Inflammatory macrophage treated with lipopolysaccharide for 1 hour (primary cell): ENCODE data around the gene PLIN3.
A peak's percentile ranks its signal among the peaks of the same experiment; 100 is the strongest.
"Not testable (repeated sequence)": the region's sequence is repeated elsewhere in the genome, so short reads cannot be mapped to it uniquely, and the experiment has no call there.

Experiments used
- DNase-seq, 2 donors: peaks; one replicate each; pipeline ENCODE4 v3.0.0-alpha.2; 2020 to 2022

Gene PLIN3

DNA sequence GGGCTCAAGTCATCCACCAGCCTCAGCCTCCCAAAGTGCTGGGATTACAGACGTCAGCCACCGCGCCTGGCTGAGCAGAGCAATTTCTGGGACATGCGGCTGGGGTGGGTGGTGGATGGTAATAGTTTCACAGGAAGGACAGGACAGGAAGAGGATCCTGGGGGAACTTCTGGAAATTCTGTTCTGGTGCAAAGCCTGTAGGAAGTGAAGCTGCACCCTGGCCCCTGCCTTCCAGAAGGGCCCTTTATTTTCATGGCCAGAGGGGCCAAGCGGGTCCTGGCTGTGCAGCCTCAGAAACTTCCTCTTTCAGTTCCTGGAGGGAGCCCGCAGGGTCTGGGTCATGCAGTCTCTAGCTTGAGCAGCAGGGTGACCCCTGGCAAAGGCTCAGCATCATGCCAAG lies 60.3 kb downstream of the PLIN3 start:
- peak; percentile 86 to 93 for DNase-seq

DNA sequence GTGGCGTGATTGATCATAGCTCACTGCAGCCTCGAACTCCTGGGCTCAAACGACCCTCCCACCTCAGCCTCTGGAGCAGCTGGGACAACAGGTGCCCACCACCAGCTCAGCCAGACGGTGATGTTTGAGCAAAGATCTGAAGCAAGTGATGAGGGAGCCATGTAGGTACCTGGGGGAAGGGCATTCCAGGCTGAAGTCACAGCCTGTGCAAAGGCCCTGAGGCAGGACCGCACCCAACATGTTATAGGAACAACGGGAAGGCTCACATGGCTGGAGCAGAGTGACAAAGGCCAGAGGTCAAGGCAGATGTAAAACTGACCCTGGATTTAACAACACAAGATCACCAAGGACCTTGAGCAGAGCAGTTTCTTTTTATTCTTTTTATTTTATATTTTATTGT lies 61.1 kb downstream of the PLIN3 start:
- no peak for DNase-seq

DNA sequence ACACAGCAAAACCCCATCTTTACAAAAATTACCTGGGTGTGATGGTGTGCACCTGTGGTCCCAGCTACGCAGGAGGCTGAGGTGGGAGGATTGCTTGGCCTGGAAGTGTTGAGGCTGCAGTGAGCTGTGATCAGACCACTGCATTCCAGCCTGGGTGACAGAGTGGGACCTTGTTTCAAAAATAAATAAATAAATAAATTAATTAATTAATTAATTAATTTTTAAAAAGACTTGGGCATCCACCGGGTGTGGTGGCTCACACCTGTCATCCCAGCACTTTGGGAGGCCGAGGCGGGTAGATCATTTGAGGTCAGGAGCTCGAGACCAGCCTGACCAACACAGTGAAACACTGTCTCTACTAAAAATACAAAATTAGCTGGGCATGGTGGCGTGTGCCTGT lies 62.3 kb downstream of the PLIN3 start:
- not testable (repeated sequence) for DNase-seq

DNA sequence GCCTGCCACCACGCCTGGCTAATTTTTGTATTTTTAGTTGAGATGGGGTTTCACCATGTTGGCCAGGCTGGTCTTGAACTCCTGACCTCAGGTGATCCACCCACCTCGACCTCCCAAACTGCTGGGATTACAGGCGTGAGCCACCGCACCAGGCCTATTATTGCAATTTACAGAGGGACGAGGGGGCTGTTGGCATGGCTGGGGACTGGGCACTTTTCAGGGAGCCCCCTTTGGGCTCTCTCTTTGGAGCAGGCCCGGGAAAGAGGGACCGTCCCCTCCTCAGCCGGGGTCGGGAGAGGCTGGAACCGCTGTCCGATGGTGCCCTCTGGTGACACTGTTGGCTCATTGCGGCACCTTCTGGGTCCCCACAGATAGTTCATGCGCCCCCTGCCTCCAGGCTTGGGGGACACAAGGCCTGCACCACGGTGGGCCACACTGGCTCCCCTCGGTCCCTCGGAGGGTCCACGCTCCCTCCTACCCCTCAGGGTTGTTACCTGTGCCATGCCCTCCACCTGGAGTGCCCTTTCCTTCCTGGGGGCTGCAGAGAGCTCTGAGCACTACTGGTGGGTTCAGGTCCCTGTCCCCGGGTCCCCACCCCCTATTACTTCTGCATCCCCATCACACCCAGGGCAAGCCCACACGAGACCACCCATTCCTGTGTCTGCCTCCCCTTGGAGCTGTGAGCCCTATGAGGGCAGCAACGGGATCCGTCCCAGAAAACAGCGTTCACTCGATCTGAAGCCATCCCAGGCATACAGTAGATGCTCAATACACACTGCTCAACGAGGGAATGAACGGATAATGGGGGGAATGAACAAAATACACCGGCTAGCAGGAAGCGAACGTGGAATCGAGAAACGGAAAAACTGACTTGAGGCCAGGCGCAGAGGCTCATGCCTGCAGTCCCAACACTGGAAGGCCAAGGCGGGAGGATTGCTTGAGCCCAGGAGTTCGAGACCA lies 63.5 kb downstream of the PLIN3 start:
- peak; percentile 33 to 76 for DNase-seq

DNA sequence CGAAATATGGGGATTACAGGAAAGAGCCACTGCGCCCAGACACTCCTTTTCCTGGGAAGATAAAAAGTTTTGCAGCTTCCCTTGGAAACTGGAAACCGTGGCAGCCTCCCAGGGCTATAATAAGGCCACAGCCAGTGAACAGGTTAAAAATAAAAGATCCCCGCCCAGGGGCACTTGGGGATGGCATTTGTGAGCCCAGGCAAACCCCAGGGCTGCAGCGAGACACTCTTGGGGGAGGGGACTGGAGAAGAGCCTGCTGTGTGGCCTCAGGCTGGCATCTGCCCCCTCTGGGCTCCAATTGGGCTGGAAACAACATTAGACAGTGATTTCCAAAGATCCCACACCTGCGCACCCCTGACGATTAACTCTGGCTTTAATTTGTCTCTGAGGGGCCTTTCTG lies 64.8 kb downstream of the PLIN3 start:
- DNase-seq = no peak

DNA sequence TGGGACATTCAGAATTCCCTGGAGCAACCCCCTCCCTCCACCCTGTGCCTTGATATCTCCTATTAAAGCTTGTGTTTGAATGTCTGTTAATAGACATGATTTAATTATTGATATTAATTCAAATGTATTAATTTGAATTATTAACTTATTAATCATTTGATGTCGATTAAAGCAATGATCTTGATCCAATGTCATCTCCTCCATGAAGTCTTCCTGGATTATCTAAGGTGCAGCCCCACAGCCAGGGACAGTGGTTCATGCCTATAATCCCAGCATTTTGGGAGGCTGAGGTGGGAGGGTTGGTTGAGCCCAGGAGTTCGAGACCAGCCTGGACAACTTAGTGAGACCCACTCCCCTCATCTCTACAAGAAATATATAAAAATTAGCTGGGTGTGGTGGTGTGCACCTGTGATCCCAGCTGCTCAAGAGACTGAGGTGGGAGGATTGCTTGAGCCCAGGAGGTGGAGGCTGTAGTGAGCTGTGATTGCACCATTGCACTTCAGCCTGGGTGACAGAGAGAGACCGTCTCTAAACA lies 66.3 kb downstream of the PLIN3 start:
- DNase-seq = no peak

DNA sequence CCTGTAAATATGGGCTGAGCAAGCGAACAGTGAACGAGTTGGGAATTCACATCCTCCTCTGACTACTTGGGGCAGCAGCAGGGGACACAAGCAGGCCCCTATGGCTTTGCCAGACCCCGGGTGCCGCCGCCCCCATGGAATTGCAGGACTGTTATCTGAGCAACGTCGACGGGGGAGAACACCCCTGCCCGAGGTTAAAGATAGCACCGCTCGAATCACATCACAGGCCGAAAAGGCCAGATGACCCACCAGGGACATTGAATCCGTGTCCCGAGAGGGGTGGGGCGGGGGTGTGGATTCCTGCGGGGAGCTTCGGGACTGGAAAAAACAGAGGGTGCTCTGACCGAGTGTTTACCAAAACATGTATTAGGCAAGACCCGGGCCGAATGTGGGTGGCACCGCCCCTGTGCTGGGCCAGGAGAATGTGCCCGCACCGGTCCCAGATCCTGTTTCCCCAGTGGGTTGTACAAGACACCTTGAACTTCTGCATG lies 66.8 kb downstream of the PLIN3 start:
- DNase-seq = no peak

DNA sequence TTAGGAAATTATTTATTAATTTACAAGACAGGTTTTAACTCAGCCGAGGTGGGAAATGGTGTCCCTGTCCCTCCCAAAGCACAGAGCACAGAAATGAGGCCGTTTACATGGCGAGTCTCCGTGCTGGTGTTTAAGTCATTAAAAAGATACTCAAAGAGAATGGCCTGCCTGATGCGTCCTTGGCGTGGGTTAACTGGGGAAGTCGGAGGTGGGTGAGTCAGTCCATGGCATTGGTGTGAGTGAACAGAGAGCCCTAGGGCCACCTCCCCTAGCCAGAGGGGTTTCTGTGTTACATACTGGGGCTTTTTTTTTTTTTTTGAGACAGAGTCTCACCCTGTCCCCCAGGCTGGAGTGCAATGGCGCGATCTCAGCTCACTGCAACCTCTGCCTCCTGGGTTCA lies 72.1 kb downstream of the PLIN3 start:
- peak; percentile 42 to 65 for DNase-seq

DNA sequence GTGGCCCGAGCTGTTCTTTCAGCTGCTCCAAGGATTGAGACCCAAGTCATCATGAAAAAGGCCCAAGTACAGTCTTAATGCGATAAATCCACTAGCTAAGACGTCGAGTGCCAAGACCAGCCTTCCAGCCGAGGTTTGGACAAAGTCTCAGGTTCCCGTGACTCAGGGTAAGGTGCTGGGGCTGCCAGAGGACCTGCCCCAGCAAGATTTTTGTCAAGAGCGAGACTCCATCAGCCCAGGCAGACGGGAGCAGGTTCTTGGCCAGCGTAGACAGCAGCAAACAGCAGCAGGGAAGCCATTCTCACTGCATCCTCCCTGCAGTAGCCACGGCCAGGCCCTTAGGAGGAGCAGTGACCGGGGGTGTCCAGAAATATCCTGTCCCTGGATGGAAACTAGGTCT lies 72.5 kb downstream of the PLIN3 start:
- no peak for DNase-seq

DNA sequence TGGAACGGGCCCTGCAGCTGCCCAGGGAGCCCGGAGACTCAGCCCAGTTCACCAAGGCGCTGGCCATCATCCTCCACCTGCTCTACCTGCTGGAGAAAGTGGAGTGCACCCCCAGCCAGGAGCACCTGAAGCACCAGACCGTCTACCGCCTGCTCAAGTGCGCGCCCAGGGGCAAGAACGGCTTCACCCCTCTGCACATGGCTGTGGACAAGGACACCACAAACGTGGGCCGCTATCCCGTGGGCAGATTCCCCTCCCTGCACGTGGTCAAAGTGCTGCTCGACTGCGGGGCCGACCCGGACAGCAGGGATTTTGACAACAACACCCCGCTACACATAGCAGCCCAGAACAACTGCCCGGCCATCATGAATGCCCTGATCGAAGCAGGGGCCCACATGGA lies 74.2 kb downstream of the PLIN3 start:
- DNase-seq = not testable (repeated sequence)

DNA sequence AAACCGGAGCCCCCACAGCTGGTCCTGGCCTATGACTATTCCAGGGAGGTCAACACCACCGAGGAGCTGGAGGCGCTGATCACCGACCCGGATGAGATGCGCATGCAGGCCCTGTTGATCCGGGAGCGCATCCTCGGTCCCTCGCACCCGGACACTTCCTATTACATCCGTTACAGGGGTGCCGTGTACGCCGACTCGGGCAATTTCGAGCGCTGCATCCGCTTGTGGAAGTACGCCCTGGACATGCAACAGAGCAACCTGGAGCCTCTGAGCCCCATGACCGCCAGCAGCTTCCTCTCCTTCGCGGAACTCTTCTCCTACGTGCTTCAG lies 74.6 kb downstream of the PLIN3 start:
- DNase-seq = not testable (repeated sequence)

DNA sequence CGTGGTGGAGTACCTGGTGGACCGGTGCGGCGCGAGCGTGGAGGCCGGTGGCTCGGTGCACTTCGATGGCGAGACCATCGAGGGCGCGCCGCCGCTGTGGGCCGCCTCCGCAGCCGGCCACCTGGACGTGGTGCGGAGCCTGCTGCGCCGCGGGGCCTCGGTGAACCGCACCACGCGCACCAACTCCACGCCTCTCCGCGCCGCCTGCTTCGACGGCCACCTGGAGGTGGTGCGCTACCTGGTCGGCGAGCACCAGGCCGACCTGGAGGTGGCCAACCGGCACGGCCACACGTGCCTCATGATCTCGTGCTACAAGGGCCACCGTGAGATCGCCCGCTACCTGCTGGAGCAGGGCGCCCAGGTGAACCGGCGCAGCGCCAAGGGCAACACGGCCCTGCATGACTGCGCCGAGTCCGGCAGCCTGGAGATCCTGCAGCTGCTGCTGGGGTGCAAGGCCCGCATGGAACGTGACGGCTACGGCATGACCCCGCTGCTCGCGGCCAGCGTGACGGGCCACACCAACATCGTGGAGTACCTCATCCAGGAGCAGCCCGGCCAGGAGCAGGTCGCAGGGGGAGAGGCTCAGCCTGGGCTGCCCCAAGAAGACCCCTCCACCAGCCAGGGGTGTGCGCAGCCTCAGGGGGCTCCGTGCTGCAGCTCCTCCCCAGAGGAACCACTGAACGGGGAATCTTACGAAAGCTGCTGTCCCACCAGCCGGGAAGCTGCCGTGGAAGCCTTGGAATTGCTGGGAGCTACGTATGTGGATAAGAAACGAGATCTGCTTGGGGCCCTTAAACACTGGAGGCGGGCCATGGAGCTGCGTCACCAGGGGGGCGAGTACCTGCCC lies 75.2 kb downstream of the PLIN3 start:
- DNase-seq = not testable (repeated sequence)

DNA sequence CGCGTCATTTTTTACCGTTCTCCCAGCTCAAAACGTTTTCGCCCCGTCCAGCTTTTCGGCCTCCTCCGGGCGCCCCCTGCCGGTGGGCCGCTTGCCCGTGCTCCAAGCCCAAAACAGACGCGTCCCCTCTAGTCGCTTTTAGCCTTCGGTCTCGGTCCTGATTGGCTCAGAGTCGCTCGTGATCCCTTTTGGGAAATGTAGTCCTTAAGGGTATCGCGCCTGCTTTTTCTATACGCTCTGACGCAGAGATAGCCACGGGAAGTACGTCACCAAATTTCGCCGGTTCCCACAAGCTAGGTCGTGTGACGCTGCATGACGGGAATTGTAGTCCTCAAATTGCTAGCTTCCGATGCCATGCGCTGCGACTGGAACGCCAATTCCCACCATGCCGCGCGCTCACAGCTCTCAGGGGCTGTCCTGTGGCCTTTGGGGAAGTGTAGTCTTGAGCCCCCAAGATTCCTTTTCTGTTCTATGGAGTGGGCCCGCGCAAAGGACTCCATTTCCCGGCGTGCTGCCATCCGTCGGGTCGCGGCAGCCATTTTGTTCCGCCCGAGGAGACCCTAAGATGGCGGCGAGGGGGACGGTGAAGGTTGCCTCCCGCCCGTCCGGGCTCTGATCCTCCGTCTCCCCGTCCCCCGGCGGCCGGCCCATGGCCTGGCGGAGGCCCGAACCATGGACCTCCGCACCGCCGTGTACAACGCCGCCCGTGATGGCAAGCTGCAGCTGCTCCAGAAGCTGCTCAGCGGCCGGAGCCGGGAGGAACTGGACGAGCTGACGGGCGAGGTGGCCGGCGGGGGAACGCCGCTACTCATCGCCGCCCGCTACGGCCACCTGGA lies 76.1 kb downstream of the PLIN3 start, which contains the start of gene FEM1A:
TSS of gene FEM1A (plus strand) at position 552 of the 836 bp plus-strand sequence. CDS start at position 673, 121 bp downstream.
- peak; percentile 100 for DNase-seq
